ENCODE data around the gene VGF.

Gene VGF

DNA sequence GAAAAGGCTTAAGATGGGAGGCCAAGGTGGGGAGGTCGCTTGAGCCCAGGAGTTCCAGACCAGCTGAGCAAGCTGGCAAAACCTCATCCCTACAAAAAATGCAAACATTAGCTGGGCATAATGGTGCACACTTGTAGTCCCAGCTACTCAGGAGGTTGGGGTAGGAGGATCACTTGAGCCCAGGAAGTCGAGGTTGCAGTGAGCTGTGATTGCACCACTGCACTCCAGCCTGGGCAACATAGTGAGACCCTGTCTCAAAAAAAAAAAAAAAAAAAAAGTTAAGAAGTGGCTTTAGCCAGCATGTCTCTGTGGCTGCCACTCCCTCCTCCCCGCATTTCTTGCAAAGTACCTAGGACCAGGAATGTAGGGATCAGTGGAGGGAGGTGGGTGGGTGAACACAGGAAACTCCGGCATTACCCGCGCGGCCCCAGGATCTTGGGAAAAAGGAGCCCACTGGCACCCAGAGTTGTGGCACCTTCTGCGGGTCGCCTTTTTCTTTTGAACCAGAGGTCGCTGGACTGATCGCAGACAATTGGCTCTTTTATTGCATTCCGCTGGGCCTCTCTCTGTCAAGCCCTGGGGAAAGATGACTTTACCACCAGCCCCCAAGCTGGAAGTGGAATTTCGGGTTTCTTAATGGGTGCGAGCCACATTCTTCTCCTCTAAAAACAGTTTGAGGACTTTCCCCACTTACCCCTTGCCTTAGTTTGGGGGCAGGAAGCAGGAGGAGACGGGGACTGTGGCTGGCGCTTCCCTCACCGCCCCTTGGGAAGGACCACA, 3.5 kb downstream of the VGF start:
- no peak overlapping the region for H3K4me3 ChIP-seq (ENCODE audit: low read depth, low read length)
- no peak for DNase-seq (ENCODE audit: low read depth, low spot score)
- in situ Hi-C loops (cut with HindIII; ENCODE audit: low sequenced_read_pairs), result no loop called here
- no peak for TF ChIP-seq CTCF (IDR thresholded peaks at IDR 0.05; ENCODE audit: low read depth, low read length)

GRCh38 chr7:101160910-101161309, 4.5 kb downstream of the VGF start:
- no peak overlapping the region for H3K4me3 ChIP-seq (ENCODE audit: low read depth, low read length)
- in situ Hi-C loops (cut with HindIII; ENCODE audit: low sequenced_read_pairs), result no loop called here
- no peak for TF ChIP-seq CTCF (IDR thresholded peaks at IDR 0.05; ENCODE audit: low read depth, low read length)

GRCh38 chr7:101159696-101160674, 5.4 kb downstream of the VGF start:
- no peak for TF ChIP-seq CTCF (IDR thresholded peaks at IDR 0.05; ENCODE audit: low read depth, low read length)
- no peak overlapping the region for H3K4me3 ChIP-seq (ENCODE audit: low read depth, low read length)
- in situ Hi-C loops (cut with HindIII; ENCODE audit: low sequenced_read_pairs), result no loop called here
- no peak for DNase-seq (ENCODE audit: low read depth, low spot score)

More at GRCh38 chr7:101160910-101161309, 4.5 kb downstream of the VGF start:
- DNase-seq (ENCODE audit: low read depth, low spot score), result no peak

GRCh38 chr7:101156866-101157589, 8.3 kb downstream of the VGF start:
- DNase-seq (ENCODE audit: low read depth, low spot score), result no peak
- in situ Hi-C loops (cut with HindIII; ENCODE audit: low sequenced_read_pairs), result no loop called here

GRCh38 chr7:101156277-101156676, 9.1 kb downstream of the VGF start:
- in situ Hi-C loops (cut with HindIII; ENCODE audit: low sequenced_read_pairs), result no loop called here
- DNase-seq (ENCODE audit: low read depth, low spot score), result no peak
- no peak overlapping the region for H3K4me3 ChIP-seq (ENCODE audit: low read depth, low read length)
- TF ChIP-seq CTCF (IDR thresholded peaks at IDR 0.05; ENCODE audit: low read depth, low read length), result peak; percentile 36

More at GRCh38 chr7:101156866-101157589, 8.3 kb downstream of the VGF start:
- no peak for TF ChIP-seq CTCF (IDR thresholded peaks at IDR 0.05; ENCODE audit: low read depth, low read length)
- H3K4me3 ChIP-seq (ENCODE audit: low read depth, low read length), result no peak overlapping the region

GRCh38 chr7:101155303-101155702, 10.1 kb downstream of the VGF start:
- DNase-seq (ENCODE audit: low read depth, low spot score), result no peak
- in situ Hi-C loops (cut with HindIII; ENCODE audit: low sequenced_read_pairs), result no loop called here
- peak overlapping the region; percentile 87 for H3K4me3 ChIP-seq (ENCODE audit: low read depth, low read length)
- TF ChIP-seq CTCF (IDR thresholded peaks at IDR 0.05; ENCODE audit: low read depth, low read length), result no peak

Data from astrocyte of the spinal cord (primary cell).